Measurements from ENCODE around the gene TMCC3. TPM values are rescaled to one million over a fixed set of nuclear protein-coding genes. Genes with fewer than 3 reads are reported as not detected.
"Not testable (repeated sequence)": the region's sequence is repeated elsewhere in the genome, so short reads cannot be mapped to it uniquely, and the experiment has no call there.

The TMCC3 gene
- total and polyA plus RNA-seq, 9 of the 15 experiments (the other 6 are each of a cell fraction or from before 2014, with no cell fraction given) = not detected

- TF ChIP-seq, protein P1, sequence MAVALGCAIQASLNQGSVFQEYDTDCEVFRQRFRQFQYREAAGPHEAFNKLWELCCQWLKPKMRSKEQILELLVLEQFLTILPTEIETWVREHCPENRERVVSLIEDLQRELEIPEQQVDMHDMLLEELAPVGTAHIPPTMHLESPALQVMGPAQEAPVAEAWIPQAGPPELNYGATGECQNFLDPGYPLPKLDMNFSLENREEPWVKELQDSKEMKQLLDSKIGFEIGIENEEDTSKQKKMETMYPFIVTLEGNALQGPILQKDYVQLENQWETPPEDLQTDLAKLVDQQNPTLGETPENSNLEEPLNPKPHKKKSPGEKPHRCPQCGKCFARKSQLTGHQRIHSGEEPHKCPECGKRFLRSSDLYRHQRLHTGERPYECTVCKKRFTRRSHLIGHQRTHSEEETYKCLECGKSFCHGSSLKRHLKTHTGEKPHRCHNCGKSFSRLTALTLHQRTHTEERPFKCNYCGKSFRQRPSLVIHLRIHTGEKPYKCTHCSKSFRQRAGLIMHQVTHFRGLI (CRISPR knock-in tag; IDR thresholded peaks at IDR 0.05) = no peak
- TF ChIP-seq TRIM28 (IDR thresholded peaks at IDR 0.05) (no peak), ZNF121 (CRISPR knock-in tag; conservative IDR thresholded peaks at IDR 0.05) (no peak), ZNF76 (CRISPR knock-in tag; IDR thresholded peaks at IDR 0.05; ENCODE audit: borderline replicate concordance) (no peak)
Measured at GRCh38 chr12:94602024-94602423, 48.3 kb downstream of the TMCC3 start (continued).

- DNase-seq (ENCODE audit: extremely low read depth in 1 of 4, low spot score in 3 of 4); POLR2A ChIA-PET; CTCF ChIA-PET (ENCODE audit: low intra/inter-chr PET ratio); H3K36me3 ChIP-seq (ENCODE audit: control insufficient read depth, insufficient read depth, low read length); H3K27ac ChIP-seq (ENCODE audit: extremely low read depth, low read depth, low read length); FAIRE-seq; in situ Hi-C loops (cut with MboI); H3K9me1 ChIP-seq (ENCODE audit: control insufficient read depth, insufficient read depth, low read length); H3K27me3 ChIP-seq (ENCODE audit: control insufficient read depth in 2 of 2, insufficient read depth in 2 of 2, low read length in 2 of 2); H3K9ac ChIP-seq (ENCODE audit: insufficient read depth in 1 of 2, low read depth in 2 of 2, low read length in 2 of 2); H4K20me1 ChIP-seq (replicated peaks; ENCODE audit: control insufficient read depth, insufficient read depth, low read length); H3K9me3 ChIP-seq (replicated peaks; ENCODE audit: control insufficient read depth, insufficient read depth, low read depth, low read length); H3K4me1 ChIP-seq (replicated peaks in 1 of 2; ENCODE audit: control insufficient read depth in 2 of 2, insufficient read depth in 2 of 2, low read length in 2 of 2); H2AFZ ChIP-seq (ENCODE audit: low read depth, low read length); H3K4me3 ChIP-seq; BruUV-seq (replicated peaks); H3K4me2 ChIP-seq (ENCODE audit: insufficient read depth, low read length); ATAC-seq; H3K79me2 ChIP-seq (ENCODE audit: control insufficient read depth, insufficient read depth, low read length): not testable (repeated sequence)
- intact Hi-C loops (cut with micrococcal nuclease) = loop anchor here (5.0 kb wide), 1 partner anchor 161 kb away; no protein-coding TSS in a partner anchor
- 3% methylated on average over 5 of the region's 5 CpGs for WGBS (ENCODE audit: insufficient coverage, low coverage, missing lambda C conversion rate)
Measured at GRCh38 chr12:94601307-94601706, 49.0 kb downstream of the TMCC3 start.

Measured in K562 (cell line).